AG09319 (cell line): Measurements from ENCODE around the gene STAP2.
"Not testable (repeated sequence)": the region's sequence is repeated elsewhere in the genome, so short reads cannot be mapped to it uniquely, and the experiment has no call there.

ENCODE experiments used
- DNase-seq: peaks from one replicate; pipeline ENCODE4 v3.0.0-alpha.2; 2010; ENCODE audit warnings: low read depth; ENCODE audit errors: extremely low read depth
- TF ChIP-seq, protein P1 (sequence below): IDR thresholded peaks from 2 replicates; pipeline ENCODE4 v1.5.1; 2011; ENCODE audit warnings: low read depth, mild to moderate bottlenecking, inconsistent platforms, low read length, moderate library complexity

STAP2 gene

DNA sequence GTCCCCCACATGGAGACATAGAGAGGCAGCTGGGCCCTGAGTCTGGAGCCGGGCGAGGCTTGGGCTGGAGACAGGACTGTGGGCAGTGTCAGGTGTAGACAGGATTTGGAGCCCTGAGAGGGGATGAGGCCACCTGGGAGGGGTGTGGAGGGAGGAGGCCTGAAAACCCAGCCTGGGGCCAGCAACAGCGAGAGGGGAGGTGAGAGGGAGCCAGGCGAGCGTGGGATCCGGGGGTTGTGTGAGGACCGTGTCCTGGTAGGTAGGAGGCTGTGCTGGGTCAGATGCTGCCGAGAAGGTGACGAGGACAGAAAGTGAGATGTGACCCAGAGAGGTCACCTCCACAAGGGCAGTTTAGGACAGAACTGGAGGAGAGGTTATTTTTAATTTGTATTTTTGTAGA, 12.1 kb upstream of the STAP2 start:
- TF ChIP-seq, protein P1, sequence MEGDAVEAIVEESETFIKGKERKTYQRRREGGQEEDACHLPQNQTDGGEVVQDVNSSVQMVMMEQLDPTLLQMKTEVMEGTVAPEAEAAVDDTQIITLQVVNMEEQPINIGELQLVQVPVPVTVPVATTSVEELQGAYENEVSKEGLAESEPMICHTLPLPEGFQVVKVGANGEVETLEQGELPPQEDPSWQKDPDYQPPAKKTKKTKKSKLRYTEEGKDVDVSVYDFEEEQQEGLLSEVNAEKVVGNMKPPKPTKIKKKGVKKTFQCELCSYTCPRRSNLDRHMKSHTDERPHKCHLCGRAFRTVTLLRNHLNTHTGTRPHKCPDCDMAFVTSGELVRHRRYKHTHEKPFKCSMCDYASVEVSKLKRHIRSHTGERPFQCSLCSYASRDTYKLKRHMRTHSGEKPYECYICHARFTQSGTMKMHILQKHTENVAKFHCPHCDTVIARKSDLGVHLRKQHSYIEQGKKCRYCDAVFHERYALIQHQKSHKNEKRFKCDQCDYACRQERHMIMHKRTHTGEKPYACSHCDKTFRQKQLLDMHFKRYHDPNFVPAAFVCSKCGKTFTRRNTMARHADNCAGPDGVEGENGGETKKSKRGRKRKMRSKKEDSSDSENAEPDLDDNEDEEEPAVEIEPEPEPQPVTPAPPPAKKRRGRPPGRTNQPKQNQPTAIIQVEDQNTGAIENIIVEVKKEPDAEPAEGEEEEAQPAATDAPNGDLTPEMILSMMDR: no peak
- DNase-seq: no peak

DNA sequence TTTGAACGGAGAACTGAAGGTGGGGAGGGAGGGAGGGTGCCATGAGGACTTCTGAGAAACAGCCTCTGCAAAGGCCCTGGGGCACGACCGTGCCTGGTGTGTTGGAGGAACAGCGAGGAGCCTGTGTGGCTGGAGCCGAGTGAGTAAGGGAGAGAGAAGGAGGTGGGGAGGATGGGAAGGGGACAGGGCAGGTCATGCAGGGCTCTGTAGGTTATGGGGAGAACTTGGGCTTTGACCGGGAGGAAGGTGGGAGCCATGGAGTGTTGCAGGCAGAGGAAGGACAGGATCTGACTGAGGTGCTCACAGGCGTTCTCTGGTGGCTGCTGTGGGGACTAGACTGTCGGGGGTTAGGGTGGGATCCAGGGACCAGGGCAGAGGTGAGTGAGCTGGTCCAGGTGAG, 11.5 kb upstream of the STAP2 start:
- DNase-seq: no peak
- TF ChIP-seq, protein P1: no peak

- DNase-seq: not testable (repeated sequence)
Observed at GRCh38 chr19:4349225-4349624, 10.6 kb upstream of the STAP2 start.

DNA sequence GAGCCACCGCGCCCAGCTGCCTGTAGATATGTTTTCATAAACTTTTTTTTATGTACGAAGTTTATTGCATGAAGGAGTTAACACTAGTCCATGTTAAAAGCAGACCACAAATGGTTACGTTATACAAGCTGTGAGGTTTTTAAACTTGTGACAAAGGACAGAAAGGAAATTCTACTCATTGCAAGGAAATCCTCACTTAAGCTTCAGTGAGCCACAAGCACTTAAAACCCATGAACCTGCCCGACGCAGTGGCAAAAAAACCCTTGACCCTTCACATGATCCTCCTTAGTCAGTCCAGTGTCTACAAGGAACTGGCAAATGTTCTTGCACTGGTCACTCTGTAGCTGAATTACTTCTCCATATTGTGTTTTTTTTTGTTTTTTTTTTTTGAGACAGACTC, 8.9 kb upstream of the STAP2 start:
- no peak for DNase-seq
- TF ChIP-seq, protein P1: no peak

GRCh38 chr19:4346020-4346383, 7.4 kb upstream of the STAP2 start:
- TF ChIP-seq, protein P1: no peak
- DNase-seq: no peak

DNA sequence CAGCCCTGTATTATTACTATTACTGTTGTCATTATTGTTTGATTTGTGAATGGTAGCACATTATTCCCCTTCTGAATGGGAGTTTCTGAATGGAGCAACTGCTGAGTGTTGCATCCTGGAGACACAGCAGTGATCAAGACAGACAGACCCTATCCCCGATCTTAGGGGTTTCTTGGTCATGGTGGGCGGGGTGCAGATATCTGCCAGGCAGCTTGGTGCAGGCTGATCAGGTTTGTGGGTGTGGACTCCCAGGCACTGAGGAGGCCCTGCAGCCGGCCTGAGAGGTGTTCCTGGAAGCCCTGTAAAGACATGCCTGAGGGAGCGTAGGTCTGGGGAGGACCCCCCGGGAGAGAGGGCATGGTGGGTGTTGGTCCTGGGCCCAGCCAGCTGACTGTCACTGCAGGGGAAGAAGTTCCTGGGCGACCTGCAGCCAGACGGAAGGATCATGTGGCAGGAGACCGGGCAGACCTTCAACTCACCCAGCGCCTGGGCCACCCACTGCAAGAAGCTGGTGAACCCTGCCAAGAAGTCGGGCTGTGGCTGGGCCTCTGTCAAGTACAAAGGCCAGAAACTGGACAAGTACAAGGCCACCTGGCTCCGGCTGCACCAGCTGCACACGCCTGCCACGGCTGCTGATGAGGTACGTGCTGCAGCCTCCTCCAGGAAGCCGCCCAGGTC, 6.9 kb upstream of the STAP2 start:
- DNase-seq: no peak
- TF ChIP-seq, protein P1: no peak

- TF ChIP-seq, protein P1: no peak
Observed at GRCh38 chr19:4343370-4344307, 5.0 kb upstream of the STAP2 start, which contains the start of gene MPND. Gene MPND, plus strand, starts transcription at chr19:4343562. Its CDS starts 32 bp downstream, at chr19:4343594.

More at GRCh38 chr19:4343370-4344307, 5.0 kb upstream of the STAP2 start, which contains the start of gene MPND:
- peak; percentile 39 for DNase-seq
